Measurements from ENCODE around the gene CLEC2A.
A peak's percentile ranks its signal among the peaks of the same experiment; 100 is the strongest.
"Not testable (repeated sequence)": the region's sequence is repeated elsewhere in the genome, so short reads cannot be mapped to it uniquely, and the experiment has no call there.

The CLEC2A gene, protein sequence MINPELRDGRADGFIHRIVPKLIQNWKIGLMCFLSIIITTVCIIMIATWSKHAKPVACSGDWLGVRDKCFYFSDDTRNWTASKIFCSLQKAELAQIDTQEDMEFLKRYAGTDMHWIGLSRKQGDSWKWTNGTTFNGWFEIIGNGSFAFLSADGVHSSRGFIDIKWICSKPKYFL

DNA sequence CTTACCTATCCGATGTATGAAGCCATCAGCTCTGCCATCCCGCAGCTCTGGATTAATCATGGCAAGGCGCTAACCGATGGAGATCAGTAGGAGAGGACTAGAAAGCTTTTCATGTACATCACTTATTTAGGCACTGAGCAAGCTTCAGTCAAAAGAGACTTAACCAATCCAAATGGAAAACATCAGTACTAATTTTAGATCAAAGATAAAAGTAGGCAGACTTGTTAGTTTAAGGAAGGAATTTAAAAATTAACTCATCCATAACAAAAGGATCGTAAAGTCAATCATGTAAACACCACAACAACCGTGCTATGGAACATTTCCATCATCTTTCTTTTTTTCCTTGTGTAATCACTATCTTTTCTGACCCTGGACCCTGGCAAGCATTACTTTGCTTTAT, at the start of gene CLEC2A:
TSS of gene CLEC2A (minus strand) at position 101 of the 400 bp plus-strand sequence. CDS start at position 60, 41 bp downstream.
- DNase-seq = no peak

DNA sequence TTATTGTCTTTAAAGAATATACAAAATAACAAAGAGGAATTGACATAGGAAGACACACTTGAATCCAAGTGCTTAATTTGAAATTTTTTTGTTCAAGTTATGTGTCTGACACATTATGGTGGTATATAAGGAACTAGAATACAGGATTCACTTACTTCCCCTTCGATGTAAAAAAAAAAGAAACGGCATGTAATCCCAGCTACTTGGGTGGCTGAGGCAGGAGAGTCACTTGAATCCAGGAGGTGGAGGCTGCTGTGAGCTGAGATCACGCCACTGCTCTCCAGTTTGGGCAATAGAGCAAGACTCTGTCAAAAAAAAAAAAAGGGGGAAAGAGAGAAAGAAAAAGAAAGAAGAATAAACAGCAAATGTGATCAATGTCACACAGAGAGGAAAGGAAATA, 48.0 kb upstream of the CLEC2A start:
- peak; percentile 40 to 63 (median 42) for DNase-seq

DNA sequence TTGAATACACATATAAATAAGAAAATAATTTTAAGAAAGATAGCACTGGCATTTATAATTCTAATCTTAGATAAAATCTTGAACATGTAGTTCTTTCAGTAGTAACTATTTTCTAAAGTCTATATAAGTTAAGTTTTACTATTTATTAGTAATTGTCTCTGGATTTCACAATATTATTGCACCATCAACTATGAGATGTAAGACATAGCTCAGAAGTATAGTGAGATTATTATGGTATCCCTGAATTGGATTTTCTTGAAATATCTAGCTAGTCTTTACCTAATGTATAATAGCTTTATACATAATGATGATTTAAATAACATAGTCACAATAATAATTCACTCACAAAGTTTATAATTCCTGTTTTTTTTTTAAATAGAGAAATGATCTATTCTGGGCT, 45.7 kb upstream of the CLEC2A start:
- peak in 2 of 3 donors; percentile 72 to 77 for DNase-seq

- DNase-seq = peak; percentile 14 to 46 (median 41)
Measured at GRCh38 chr12:9976626-9977025, 44.5 kb upstream of the CLEC2A start.

- no peak for DNase-seq
Measured at GRCh38 chr12:9975614-9976013, 43.4 kb upstream of the CLEC2A start.

DNA sequence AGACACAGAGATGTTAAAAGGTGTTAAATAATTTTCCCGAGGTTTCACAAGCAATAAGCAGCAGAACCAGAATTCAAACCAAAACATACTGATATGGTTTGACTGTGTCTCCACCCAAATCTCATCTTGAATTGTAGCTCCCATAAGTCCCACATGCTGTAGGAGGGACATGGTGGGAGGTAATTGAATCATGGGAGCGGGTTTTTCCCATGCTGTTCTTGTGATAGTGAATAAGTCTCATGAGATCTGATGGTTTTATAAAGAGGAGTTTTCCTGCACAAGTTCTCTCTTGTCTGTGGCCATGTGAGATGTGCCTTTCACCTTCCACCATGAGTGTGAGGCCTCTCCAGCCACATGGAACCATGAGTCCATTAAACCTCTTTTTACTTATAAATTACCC, 42.6 kb upstream of the CLEC2A start:
- DNase-seq = peak; percentile 58 to 69 (median 62)

DNA sequence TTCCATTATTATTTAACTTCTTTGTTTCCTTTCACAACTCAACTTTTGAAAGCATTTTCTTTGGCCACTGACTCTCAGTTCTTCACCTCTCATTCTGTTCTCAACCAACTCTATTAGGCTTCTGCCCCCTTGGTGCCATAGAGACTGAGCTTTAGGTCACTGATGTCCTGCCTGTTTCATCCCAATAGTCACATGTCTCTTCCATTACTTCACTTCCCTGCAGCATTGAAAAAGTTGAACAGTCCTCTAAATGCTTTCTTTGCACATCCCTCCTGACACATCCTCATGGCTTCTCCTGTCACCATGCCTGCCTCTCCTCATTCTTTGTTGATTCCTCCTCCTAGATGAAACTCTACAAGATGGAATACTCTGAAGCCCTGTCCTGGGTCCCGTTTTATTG, 41.8 kb upstream of the CLEC2A start:
- DNase-seq = peak; percentile 33 to 56 (median 53)

DNA sequence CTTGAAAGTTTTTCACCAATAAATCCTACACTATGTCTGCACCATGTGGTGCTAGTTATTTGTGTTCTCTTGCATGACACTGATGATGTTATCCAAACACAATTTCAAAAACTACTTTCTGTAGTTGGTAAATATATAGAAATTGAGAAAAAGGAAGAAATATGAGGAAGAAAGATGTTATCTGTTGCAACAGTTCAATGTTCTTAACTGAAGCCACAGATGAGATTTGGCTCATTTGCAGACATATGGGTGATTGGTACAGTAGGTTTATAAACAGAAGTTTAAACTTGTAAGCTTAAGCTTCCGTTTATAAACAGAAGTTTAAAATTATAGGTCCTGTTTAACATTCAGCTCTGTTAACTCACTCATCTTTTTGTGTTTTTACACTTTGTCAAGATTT, 39.0 kb upstream of the CLEC2A start, which contains the start of gene CLEC12A:
TSS of gene CLEC12A (plus strand) at position 229 of the 400 bp plus-strand sequence. CDS start 188 bp downstream, outside the sequence.
- DNase-seq = peak; percentile 28 to 60 (median 55)

- no peak for DNase-seq
Measured at GRCh38 chr12:9969673-9970072, 37.5 kb upstream of the CLEC2A start.

- no peak for DNase-seq
Measured at GRCh38 chr12:9961901-9962300, 29.7 kb upstream of the CLEC2A start.

DNA sequence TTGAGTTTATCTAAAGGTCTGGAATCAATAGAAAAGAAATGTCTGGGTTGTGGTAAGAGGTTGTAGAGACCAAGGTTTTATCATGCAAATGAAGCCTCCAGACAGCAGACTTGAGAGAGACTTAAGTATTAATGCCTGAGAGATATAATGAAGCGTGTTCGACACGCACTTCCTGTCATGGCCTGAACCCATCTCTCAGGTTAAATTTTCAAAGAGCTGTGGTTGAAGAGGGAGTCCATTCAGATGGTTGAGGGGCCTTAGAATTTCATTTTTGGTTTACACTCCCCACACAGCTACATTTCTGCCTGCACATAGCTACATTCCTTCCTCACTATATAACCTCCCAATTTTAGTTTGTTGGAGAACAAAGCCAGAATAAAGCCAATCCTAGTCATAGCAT, 28.9 kb upstream of the CLEC2A start:
- no peak for DNase-seq

DNA sequence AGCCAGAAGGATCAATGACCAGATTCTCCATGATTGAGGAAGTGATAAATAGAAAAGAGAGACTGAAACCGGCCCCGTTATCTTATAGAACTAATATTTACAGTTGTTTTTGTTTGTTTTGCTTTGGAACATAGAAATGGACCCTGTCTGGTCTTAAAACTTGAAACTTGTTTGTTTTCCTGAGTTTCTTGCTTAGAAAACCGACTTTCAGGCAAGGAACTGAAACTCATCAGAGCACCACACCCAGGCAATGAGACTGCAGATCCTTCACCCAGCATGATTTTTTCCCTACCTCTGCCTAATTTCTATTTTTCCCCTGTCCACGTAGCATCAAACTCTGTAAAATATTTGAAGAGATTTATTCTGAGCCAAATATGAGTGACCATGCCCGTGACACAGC, 28.4 kb upstream of the CLEC2A start:
- DNase-seq = peak in 1 of 3 donors; percentile 36

- DNase-seq = no peak
Measured at GRCh38 chr12:9957834-9958233, 25.7 kb upstream of the CLEC2A start.

- DNase-seq = not testable (repeated sequence)
Measured at GRCh38 chr12:9952954-9953729, 21.0 kb upstream of the CLEC2A start.

- DNase-seq = peak; percentile 74 to 91 (median 87)
Measured at GRCh38 chr12:9951026-9951675, 19.0 kb upstream of the CLEC2A start.

GRCh38 chr12:9948606-9949296, 16.6 kb upstream of the CLEC2A start:
- DNase-seq = peak; percentile 74 to 92 (median 85)

DNA sequence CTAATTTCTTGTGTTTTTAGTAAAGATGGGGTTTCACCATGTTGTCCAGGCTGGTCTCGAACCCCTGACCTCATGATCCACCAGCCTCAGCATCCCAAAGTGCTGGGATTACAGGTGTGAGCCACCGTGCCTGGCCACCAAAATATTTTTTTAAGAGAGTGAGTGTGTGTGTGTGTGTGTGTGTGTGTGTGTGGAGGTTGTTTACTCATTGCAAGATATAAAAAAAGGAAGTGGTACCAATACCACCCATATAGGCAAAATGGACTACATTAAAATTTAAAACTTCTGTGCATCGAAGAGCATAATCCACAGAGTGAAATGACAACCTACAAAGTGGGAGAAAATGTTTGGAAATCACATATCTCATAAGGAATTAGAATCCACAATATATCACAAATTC, 15.5 kb upstream of the CLEC2A start:
- DNase-seq = no peak

- peak; percentile 38 to 71 (median 70) for DNase-seq
Measured at GRCh38 chr12:9944391-9944790, 12.2 kb upstream of the CLEC2A start.

- peak in 2 of 3 donors; percentile 55 to 69 for DNase-seq
Measured at GRCh38 chr12:9943240-9943639, 11.1 kb upstream of the CLEC2A start.

DNA sequence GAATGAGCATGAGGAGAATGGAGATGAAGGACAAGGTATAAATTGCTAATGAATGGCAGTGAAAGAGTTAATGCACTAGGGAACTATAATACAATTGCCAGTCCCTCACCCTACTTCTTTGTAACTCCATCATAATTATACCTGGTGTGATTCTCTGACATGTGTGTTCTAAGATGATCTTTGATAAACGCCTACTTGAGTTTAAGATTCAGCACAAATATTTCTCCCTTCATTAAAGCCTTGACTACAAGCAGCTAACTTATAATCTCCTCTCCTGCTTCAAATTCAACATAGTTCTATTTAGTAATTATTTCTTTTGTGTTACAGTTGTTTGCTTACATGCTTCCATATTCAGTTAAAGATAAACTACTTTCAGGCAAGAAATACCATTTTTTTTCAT, 9.7 kb upstream of the CLEC2A start:
- no peak for DNase-seq

GRCh38 chr12:9940375-9940774, 8.2 kb upstream of the CLEC2A start:
- DNase-seq = peak; percentile 71 to 76 (median 75)

DNA sequence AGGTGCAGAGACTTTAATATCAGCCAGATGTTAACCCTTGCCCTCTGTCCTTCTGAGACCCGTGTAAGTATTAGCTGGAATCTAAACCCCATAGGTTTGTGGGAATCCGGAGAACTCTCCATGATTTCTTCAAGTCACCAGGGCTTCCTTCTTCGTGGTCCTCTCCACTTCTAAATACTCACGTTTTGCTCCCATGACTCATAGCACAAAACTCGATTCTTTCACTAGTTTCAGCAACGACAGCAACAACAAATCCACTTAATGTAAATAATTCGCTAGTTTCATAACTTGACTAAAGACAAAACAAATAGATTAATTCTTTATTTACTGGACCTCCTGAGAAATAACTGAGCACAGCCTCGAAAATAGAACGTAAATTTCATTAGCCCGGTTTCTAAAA, 4.4 kb upstream of the CLEC2A start:
- DNase-seq = peak; percentile 22 to 54 (median 41)

GRCh38 chr12:9935026-9935425, 2.9 kb upstream of the CLEC2A start:
- no peak for DNase-seq

Measured in suppressor macrophage treated with lipopolysaccharide for 1 hour (primary cell).